Subcutaneous adipose tissue (tissue), 4 donors: ENCODE measurements around the gene LZTFL1. TPM values are rescaled to one million over a fixed set of nuclear protein-coding genes. Genes with fewer than 3 reads are reported as not detected.

ENCODE experiments used
- CTCF ChIP-seq: fragments of 450-650 bp; IDR thresholded peaks from one replicate; pipeline ENCODE4 v1.5.1; 2016; ENCODE audit warnings: low read depth, mild to moderate bottlenecking, control low read depth, antibody characterized with exemption, moderate library complexity
- total RNA-seq, 4 donors: library from RNA; depleted of rRNA; stranded (reverse); fragments of >200 nt; gene quantifications; one replicate each; pipeline ENCODE4 v1.1.0, GENCODE V29; 2016

LZTFL1 gene
- total RNA-seq, 4 donors from 2014 or later: 8.3 to 14.8 (median 9.2) TPM

GRCh38 chr3:45783667-45784066 lies 58.3 kb downstream of the LZTFL1 start:
- no peak for TF ChIP-seq CTCF

- TF ChIP-seq CTCF: no peak
Measured at GRCh38 chr3:45782381-45782780, 59.5 kb downstream of the LZTFL1 start.

- no peak for TF ChIP-seq CTCF
Measured at GRCh38 chr3:45781841-45782240, 60.1 kb downstream of the LZTFL1 start.

GRCh38 chr3:45781271-45781670 lies 60.6 kb downstream of the LZTFL1 start:
- no peak for TF ChIP-seq CTCF

GRCh38 chr3:45779746-45780735 lies 61.9 kb downstream of the LZTFL1 start:
- no peak for TF ChIP-seq CTCF

- no peak for TF ChIP-seq CTCF
Measured at GRCh38 chr3:45778761-45779201, 63.1 kb downstream of the LZTFL1 start.

GRCh38 chr3:45777746-45778386 lies 64.1 kb downstream of the LZTFL1 start:
- TF ChIP-seq CTCF: no peak
